HepG2 (cell line): ENCODE data around the gene LST1. TPM values are rescaled to one million over a fixed set of nuclear protein-coding genes. Genes with fewer than 3 reads are reported as not detected.

Experiments
- CAMTA2 ChIP-seq: sonication (generic); formaldehyde crosslinking; IDR thresholded peaks from 2 replicates; pipeline ENCODE4 v1.4.0; 2020; ENCODE audit warnings: mild to moderate bottlenecking, missing genetic modification reagents, borderline replicate concordance
- CHCHD3 ChIP-seq: sonication (generic); formaldehyde crosslinking; IDR thresholded peaks from 2 replicates; pipeline ENCODE4 v1.8.0; 2022; ENCODE audit warnings: mild to moderate bottlenecking, missing genetic modification reagents, moderate library complexity
- FOXP1 ChIP-seq, 2 experiments: fragments of 450-650 bp in 1 of 2; IDR thresholded peaks; 2 replicates each; pipeline ENCODE4 v1.6.1; 2017 to 2018; ENCODE audit warnings: antibody characterized with exemption in 1 of 2
- HNRNPLL ChIP-seq: fragments of 200-400 bp; formaldehyde crosslinking; IDR thresholded peaks from 2 replicates; pipeline ENCODE4 v1.6.1; 2017; ENCODE audit warnings: mild to moderate bottlenecking, low read depth, low read length; ENCODE audit not compliant: poor library complexity, severe bottlenecking
- IRX3 ChIP-seq: sonication (generic); formaldehyde crosslinking; IDR thresholded peaks from 2 replicates; pipeline ENCODE4 v1.8.1; 2023; ENCODE audit warnings: mild to moderate bottlenecking, low read depth, missing genetic modification reagents, borderline replicate concordance
- KLF15 ChIP-seq: sonication (generic); formaldehyde crosslinking; IDR thresholded peaks from 2 replicates; pipeline ENCODE4 v1.8.1; 2023; ENCODE audit warnings: borderline replicate concordance, mild to moderate bottlenecking, inconsistent platforms, missing genetic modification reagents, mixed read lengths
- MLX ChIP-seq: IDR thresholded peaks from 2 replicates; pipeline ENCODE4 v1.6.1; 2016
- MZF1 ChIP-seq: sonication (generic); formaldehyde crosslinking; IDR thresholded peaks from 2 replicates; pipeline ENCODE4 v1.8.1; 2023; ENCODE audit warnings: mild to moderate bottlenecking, missing genetic modification reagents, borderline replicate concordance
- NR3C1 ChIP-seq: sonication (generic); formaldehyde crosslinking; IDR thresholded peaks from 2 replicates; pipeline ENCODE4 v1.4.0; 2020; ENCODE audit warnings: missing genetic modification reagents
- REST ChIP-seq, 2 experiments: IDR thresholded peaks; 2 replicates each; pipeline ENCODE4 v1.6.1; 2011 to 2012; ENCODE audit warnings: low read length in 2 of 2, borderline replicate concordance in 1 of 2, low read depth in 1 of 2, mild to moderate bottlenecking in 1 of 2, moderate library complexity in 1 of 2
- RFX3 ChIP-seq: IDR thresholded peaks from 2 replicates; pipeline ENCODE4 v1.6.1; 2016; ENCODE audit warnings: missing biosample characterization, missing genetic modification reagents
- SNAI1 ChIP-seq: sonication (generic); formaldehyde crosslinking; IDR thresholded peaks from 2 replicates; pipeline ENCODE4 v1.5.0; 2020; ENCODE audit warnings: mild to moderate bottlenecking, missing genetic modification reagents, borderline replicate concordance
- THAP11 ChIP-seq: IDR thresholded peaks from 2 replicates; pipeline ENCODE4 v1.6.1; 2016; ENCODE audit warnings: missing biosample characterization, missing genetic modification reagents
- TRIM24 ChIP-seq: sonication (generic); formaldehyde crosslinking; IDR thresholded peaks from 2 replicates; pipeline ENCODE4 v1.8.0; 2022; ENCODE audit warnings: mild to moderate bottlenecking, missing genetic modification reagents
- ZNF224 ChIP-seq: sonication (generic); formaldehyde crosslinking; IDR thresholded peaks from 2 replicates; pipeline ENCODE4 v1.5.0; 2020; ENCODE audit warnings: mild to moderate bottlenecking, missing genetic modification reagents
- ZNF3 ChIP-seq: IDR thresholded peaks from 2 replicates; pipeline ENCODE4 v1.7.0; 2017; ENCODE audit warnings: inconsistent platforms
- ZNF513 ChIP-seq: sonication (generic); formaldehyde crosslinking; conservative IDR thresholded peaks from 2 replicates; pipeline ENCODE4 v1.5.0; 2020; ENCODE audit warnings: missing genetic modification reagents
- ZNF543 ChIP-seq: sonication (generic); formaldehyde crosslinking; IDR thresholded peaks from 2 replicates; pipeline ENCODE4 v1.4.0; 2020; ENCODE audit warnings: mild to moderate bottlenecking, missing genetic modification reagents
- ZNF75D ChIP-seq: sonication (generic); formaldehyde crosslinking; IDR thresholded peaks from 2 replicates; pipeline ENCODE4 v1.8.1; 2023; ENCODE audit warnings: missing genetic modification reagents, mild to moderate bottlenecking, borderline replicate concordance
- ZNF776 ChIP-seq: sonication (generic); formaldehyde crosslinking; IDR thresholded peaks from 2 replicates; pipeline ENCODE4 v1.4.0; 2020; ENCODE audit warnings: mild to moderate bottlenecking, missing genetic modification reagents
- ZNF782 ChIP-seq: sonication (generic); formaldehyde crosslinking; IDR thresholded peaks from 2 replicates; pipeline ENCODE4 v1.4.0; 2020; ENCODE audit warnings: missing genetic modification reagents, mild to moderate bottlenecking, borderline replicate concordance
- ZNF800 ChIP-seq: sonication (generic); formaldehyde crosslinking; IDR thresholded peaks from 2 replicates; pipeline ENCODE4 v1.4.0; 2020; ENCODE audit warnings: missing genetic modification reagents
- polyA plus RNA-seq, 8 experiments: library from polyadenylated mRNA; depleted of rRNA in 3 of 8; stranded (reverse) in 7 of 8; unstranded in 1 of 8; fragments of >200 nt; fragmentation: Illumina TruSeq in 4 of 8; extraction: Trizol in 4 of 8; gene quantifications; 2 replicates each; pipeline versions ENCODE4 v1.2.1 to v1.2.3, GENCODE V29; 2011 to 2016; ENCODE audit warnings: low read depth in 4 of 8, missing spikeins in 1 of 8, mixed read lengths in 1 of 8; ENCODE audit not compliant: insufficient read depth in 1 of 8
- total RNA-seq, 5 experiments: library from RNA; depleted of rRNA; stranded (reverse); fragments of >200 nt; fragmentation: Illumina TruSeq; extraction: Trizol; gene quantifications; 2 replicates each; pipeline ENCODE4 v1.2.3, GENCODE V29; 2016; ENCODE audit warnings: low read depth in 1 of 5

Gene LST1
- total and polyA plus RNA-seq, 2 of the 13 experiments (the other 11 are each of a cell fraction or from before 2014, with no cell fraction given) = not detected

GRCh38 chr6:31580807-31581433, 5.2 kb upstream of the LST1 start (continued):
- peak; percentile 69; the same call in 1 of the 2 replicates for TF ChIP-seq ZNF800
- TF ChIP-seq ZNF543 (CRISPR knock-in tag) = peak; percentile 27; the same call in 1 of the 2 replicates
- no peak for TF ChIP-seq ZNF3 (CRISPR knock-in tag)
- no peak for TF ChIP-seq FOXP1 (IDR thresholded peaks at IDR 0.05)
- no peak for TF ChIP-seq FOXP1 (CRISPR knock-in tag; IDR thresholded peaks at IDR 0.05)
- TF ChIP-seq CAMTA2 (CRISPR knock-in tag) = no peak; the same call in 1 of the 2 replicates
- no peak for TF ChIP-seq IRX3 (CRISPR knock-in tag)
- TF ChIP-seq CHCHD3 (CRISPR knock-in tag) = peak; percentile 52; the same call in 1 of the 2 replicates
- TF ChIP-seq MZF1 (CRISPR knock-in tag) = no peak
- 0 out of 2 replicates have a peak, but pooled peaks have one; percentile 41 for TF ChIP-seq SNAI1 (CRISPR knock-in tag)
- no peak for TF ChIP-seq REST (IDR thresholded peaks at IDR 0.05; ENCODE audit: borderline replicate concordance in 1 of 2, low read depth in 1 of 2, low read length in 2 of 2)
- peak; percentile 73 for TF ChIP-seq THAP11
- TF ChIP-seq TRIM24 = no peak
- TF ChIP-seq HNRNPLL = peak; percentile 97
- TF ChIP-seq KLF15 (CRISPR knock-in tag) = no peak
- no peak for TF ChIP-seq ZNF75D (CRISPR knock-in tag)
- TF ChIP-seq MLX (CRISPR knock-in tag) = peak; percentile 48; the same call in 1 of the 2 replicates
- peak; percentile 27; the same call in 1 of the 2 replicates for TF ChIP-seq ZNF782 (CRISPR knock-in tag)
- TF ChIP-seq ZNF513 = 0 out of 2 replicates have a peak, but pooled peaks have one; percentile 21
- no peak for TF ChIP-seq RFX3 (CRISPR knock-in tag)
- peak; percentile 28; the same call in 1 of the 2 replicates for TF ChIP-seq ZNF224 (CRISPR knock-in tag)
- peak; percentile 82 for TF ChIP-seq ZNF776
- TF ChIP-seq NR3C1 = no peak
